GM23338 (cell line): ENCODE data around the gene MCTP1. TPM values are rescaled to one million over a fixed set of nuclear protein-coding genes. Genes with fewer than 3 reads are reported as not detected.

Experiments used
- ATAC-seq: fragments of 200-7000 bp; cut with Tn5 transposase; 3 replicates; pipeline ENCODE4 v1.9.1; 2020
- DNase-seq: peaks from one replicate; pipeline ENCODE4 v3.0.0-alpha.2; 2015; ENCODE audit warnings: low spot score
- H2AFZ ChIP-seq: fragments of 200-600 bp; sonication (generic); 2 replicates; pipeline ENCODE4 v1.8.0; 2016; ENCODE audit warnings: antibody characterized with exemption, mild to moderate bottlenecking, moderate library complexity
- H3F3A ChIP-seq: fragments of 200-600 bp; sonication (generic); replicated peaks from 2 replicates; pipeline ENCODE4 v1.8.0; 2017; ENCODE audit warnings: antibody characterized with exemption, mixed run types, low read depth
- H3K27ac ChIP-seq: fragments of 200-600 bp; sonication (generic); 2 replicates; pipeline ENCODE4 v1.6.1; 2016; ENCODE audit warnings: low read depth
- H3K27me3 ChIP-seq: fragments of 200-600 bp; sonication (generic); 2 replicates; pipeline ENCODE4 v1.8.0; 2016; ENCODE audit warnings: mild to moderate bottlenecking, mixed run types, moderate library complexity; ENCODE audit not compliant: insufficient read depth
- H3K36me3 ChIP-seq: fragments of 200-600 bp; sonication (generic); 2 replicates; pipeline ENCODE4 v1.8.0; 2016; ENCODE audit warnings: mild to moderate bottlenecking; ENCODE audit not compliant: insufficient read depth
- H3K4me1 ChIP-seq: fragments of 200-600 bp; sonication (generic); 2 replicates; pipeline ENCODE4 v1.8.0; 2016; ENCODE audit warnings: mild to moderate bottlenecking, moderate library complexity; ENCODE audit not compliant: insufficient read depth
- H3K4me2 ChIP-seq: fragments of 200-600 bp; sonication (generic); 2 replicates; pipeline ENCODE4 v1.7.1; 2017; ENCODE audit warnings: mixed run types
- H3K4me3 ChIP-seq: fragments of 200-600 bp; sonication (generic); 2 replicates; pipeline ENCODE4 v1.6.1; 2016; ENCODE audit warnings: mixed run types
- H3K79me2 ChIP-seq: fragments of 200-600 bp; sonication (generic); replicated peaks from 2 replicates; pipeline ENCODE4 v1.8.0; 2017; ENCODE audit warnings: mild to moderate bottlenecking; ENCODE audit not compliant: insufficient read depth
- H3K9me2 ChIP-seq: fragments of 200-600 bp; sonication (generic); 2 replicates; pipeline ENCODE4 v1.8.0; 2017; ENCODE audit not compliant: insufficient read depth
- H4K20me1 ChIP-seq: fragments of 200-600 bp; sonication (generic); replicated peaks from 2 replicates; pipeline ENCODE4 v1.8.0; 2017; ENCODE audit warnings: mild to moderate bottlenecking; ENCODE audit not compliant: insufficient read depth
- H3K27ac Mint-ChIP-seq: 2 replicates; pipeline ENCODE4 v1.8.0; 2020; ENCODE audit warnings: inconsistent platforms, mild to moderate bottlenecking, moderate library complexity, mixed read lengths
- H3K27me3 Mint-ChIP-seq: 3 replicates; pipeline ENCODE4 v1.8.0; 2022; ENCODE audit warnings: low read depth, mild to moderate bottlenecking, moderate library complexity, mixed read lengths, inconsistent platforms; ENCODE audit not compliant: insufficient read depth, poor library complexity
- H3K36me3 Mint-ChIP-seq: 3 replicates; pipeline ENCODE4 v1.8.0; 2021; ENCODE audit warnings: low read depth, mild to moderate bottlenecking, inconsistent platforms, moderate library complexity, mixed read lengths
- H3K4me1 Mint-ChIP-seq: 3 replicates; pipeline ENCODE4 v1.8.0; 2020; ENCODE audit warnings: mild to moderate bottlenecking, inconsistent platforms, mixed read lengths
- H3K4me3 Mint-ChIP-seq: 3 replicates; pipeline ENCODE4 v1.8.0; 2021; ENCODE audit warnings: moderate library complexity, mild to moderate bottlenecking, inconsistent platforms, mixed read lengths
- H3K9me3 Mint-ChIP-seq: 3 replicates; pipeline ENCODE4 v1.8.0; 2020; ENCODE audit warnings: moderate library complexity, mild to moderate bottlenecking, inconsistent platforms, mixed read lengths
- CREB1 ChIP-seq: fragments of 250-450 bp; sonication (Bioruptor Pico); IDR thresholded peaks from 2 replicates; pipeline ENCODE4 v1.5.0; 2020; ENCODE audit warnings: low read depth, mild to moderate bottlenecking, moderate library complexity
- EZH2 ChIP-seq: fragments of 200-600 bp; sonication (generic); IDR thresholded peaks from one replicate; pipeline ENCODE4 v1.8.0; 2017; ENCODE audit warnings: antibody characterized with exemption, mild to moderate bottlenecking, low read depth; ENCODE audit not compliant: unreplicated experiment
- EZH2phosphoT487 ChIP-seq: fragments of 200-600 bp; sonication (generic); IDR thresholded peaks from one replicate; pipeline ENCODE4 v1.8.1; 2018; ENCODE audit warnings: antibody characterized with exemption; ENCODE audit not compliant: unreplicated experiment
- JUNB ChIP-seq: IDR thresholded peaks from one replicate; pipeline ENCODE4 v1.6.1; 2016; ENCODE audit warnings: antibody characterized with exemption; ENCODE audit not compliant: unreplicated experiment
- NANOG ChIP-seq: IDR thresholded peaks from 2 replicates; pipeline ENCODE4 v1.6.1; 2016; ENCODE audit warnings: antibody characterized with exemption, borderline replicate concordance
- POLR2AphosphoS5 ChIP-seq: IDR thresholded peaks from 2 replicates; pipeline ENCODE4 v1.6.1; 2016; ENCODE audit warnings: antibody characterized with exemption, low read depth
- STAT1 ChIP-seq: IDR thresholded peaks from one replicate; pipeline ENCODE4 v1.6.1; 2016; ENCODE audit warnings: antibody characterized with exemption; ENCODE audit not compliant: unreplicated experiment
- ZNF331 ChIP-seq: fragments of 250-450 bp; sonication (Bioruptor Pico); IDR thresholded peaks from 2 replicates; pipeline ENCODE4 v1.5.0; 2020; ENCODE audit warnings: low read depth, mild to moderate bottlenecking, moderate library complexity
- polyA plus RNA-seq: library from polyadenylated mRNA; unstranded; fragments of >200 nt; fragmentation: Nextera tagmentation; extraction: Ambion mirVana; gene quantifications from 2 replicates; pipeline ENCODE4 v1.2.1, GENCODE V29; 2016
- total RNA-seq: library from RNA; depleted of rRNA; stranded (reverse); fragments of >200 nt; shearing (Covaris generic); gene quantifications from 2 replicates; pipeline ENCODE4 v1.2.3, GENCODE V29; 2014
- TF ChIP-seq, protein P1 (sequence below): fragments of 250-450 bp; sonication (Bioruptor Pico); IDR thresholded peaks from 2 replicates; pipeline ENCODE4 v1.5.0; 2020; ENCODE audit warnings: mild to moderate bottlenecking, moderate library complexity

MCTP1 gene
- total and polyA plus RNA-seq, 2 experiments from 2014 or later: 3.7 to 4.2 TPM

DNA sequence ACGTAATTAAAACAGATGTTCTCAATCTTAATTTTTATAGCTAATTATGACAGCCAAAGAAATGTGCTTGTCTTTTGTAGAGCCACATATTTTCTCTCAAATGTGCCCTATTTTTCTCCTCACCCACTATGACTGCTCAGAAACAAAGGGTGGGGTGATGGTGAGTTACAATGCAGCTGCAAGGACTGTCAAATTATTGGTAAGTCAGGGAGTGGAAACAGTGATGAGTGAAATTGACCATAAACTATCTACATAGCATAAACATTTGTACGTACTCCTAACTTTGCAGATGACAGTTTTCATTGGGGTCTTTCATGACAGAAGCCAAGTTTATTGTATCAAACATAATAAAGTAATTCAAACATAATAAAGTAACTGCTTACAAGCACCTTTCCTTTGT, 215.9 kb downstream of the MCTP1 start:
- Histone ChIP-seq H3K9me2 (no peaks in the 10 kb centered on the region), H3F3A (no peaks in the 10 kb centered on the region), H3K27me3 (no peaks in the 10 kb centered on the region), H3K4me2 (no peak overlapping the region), H3K4me1 (no peaks in the 10 kb centered on the region), H3K79me2 (no peaks in the 10 kb centered on the region), H2AFZ (no peak overlapping the region), H3K27ac (no peak overlapping the region), H3K4me3 (no peak overlapping the region), H4K20me1 (no peaks in the 10 kb centered on the region), H3K36me3 (no peaks in the 10 kb centered on the region)
- TF ChIP-seq POLR2AphosphoS5 (no peak), EZH2 (no peak), CREB1 (CRISPR knock-in tag) (no peak), EZH2phosphoT487 (no peak), ZNF331 (no peak), JUNB (no peak)
- TF ChIP-seq, protein P1, sequence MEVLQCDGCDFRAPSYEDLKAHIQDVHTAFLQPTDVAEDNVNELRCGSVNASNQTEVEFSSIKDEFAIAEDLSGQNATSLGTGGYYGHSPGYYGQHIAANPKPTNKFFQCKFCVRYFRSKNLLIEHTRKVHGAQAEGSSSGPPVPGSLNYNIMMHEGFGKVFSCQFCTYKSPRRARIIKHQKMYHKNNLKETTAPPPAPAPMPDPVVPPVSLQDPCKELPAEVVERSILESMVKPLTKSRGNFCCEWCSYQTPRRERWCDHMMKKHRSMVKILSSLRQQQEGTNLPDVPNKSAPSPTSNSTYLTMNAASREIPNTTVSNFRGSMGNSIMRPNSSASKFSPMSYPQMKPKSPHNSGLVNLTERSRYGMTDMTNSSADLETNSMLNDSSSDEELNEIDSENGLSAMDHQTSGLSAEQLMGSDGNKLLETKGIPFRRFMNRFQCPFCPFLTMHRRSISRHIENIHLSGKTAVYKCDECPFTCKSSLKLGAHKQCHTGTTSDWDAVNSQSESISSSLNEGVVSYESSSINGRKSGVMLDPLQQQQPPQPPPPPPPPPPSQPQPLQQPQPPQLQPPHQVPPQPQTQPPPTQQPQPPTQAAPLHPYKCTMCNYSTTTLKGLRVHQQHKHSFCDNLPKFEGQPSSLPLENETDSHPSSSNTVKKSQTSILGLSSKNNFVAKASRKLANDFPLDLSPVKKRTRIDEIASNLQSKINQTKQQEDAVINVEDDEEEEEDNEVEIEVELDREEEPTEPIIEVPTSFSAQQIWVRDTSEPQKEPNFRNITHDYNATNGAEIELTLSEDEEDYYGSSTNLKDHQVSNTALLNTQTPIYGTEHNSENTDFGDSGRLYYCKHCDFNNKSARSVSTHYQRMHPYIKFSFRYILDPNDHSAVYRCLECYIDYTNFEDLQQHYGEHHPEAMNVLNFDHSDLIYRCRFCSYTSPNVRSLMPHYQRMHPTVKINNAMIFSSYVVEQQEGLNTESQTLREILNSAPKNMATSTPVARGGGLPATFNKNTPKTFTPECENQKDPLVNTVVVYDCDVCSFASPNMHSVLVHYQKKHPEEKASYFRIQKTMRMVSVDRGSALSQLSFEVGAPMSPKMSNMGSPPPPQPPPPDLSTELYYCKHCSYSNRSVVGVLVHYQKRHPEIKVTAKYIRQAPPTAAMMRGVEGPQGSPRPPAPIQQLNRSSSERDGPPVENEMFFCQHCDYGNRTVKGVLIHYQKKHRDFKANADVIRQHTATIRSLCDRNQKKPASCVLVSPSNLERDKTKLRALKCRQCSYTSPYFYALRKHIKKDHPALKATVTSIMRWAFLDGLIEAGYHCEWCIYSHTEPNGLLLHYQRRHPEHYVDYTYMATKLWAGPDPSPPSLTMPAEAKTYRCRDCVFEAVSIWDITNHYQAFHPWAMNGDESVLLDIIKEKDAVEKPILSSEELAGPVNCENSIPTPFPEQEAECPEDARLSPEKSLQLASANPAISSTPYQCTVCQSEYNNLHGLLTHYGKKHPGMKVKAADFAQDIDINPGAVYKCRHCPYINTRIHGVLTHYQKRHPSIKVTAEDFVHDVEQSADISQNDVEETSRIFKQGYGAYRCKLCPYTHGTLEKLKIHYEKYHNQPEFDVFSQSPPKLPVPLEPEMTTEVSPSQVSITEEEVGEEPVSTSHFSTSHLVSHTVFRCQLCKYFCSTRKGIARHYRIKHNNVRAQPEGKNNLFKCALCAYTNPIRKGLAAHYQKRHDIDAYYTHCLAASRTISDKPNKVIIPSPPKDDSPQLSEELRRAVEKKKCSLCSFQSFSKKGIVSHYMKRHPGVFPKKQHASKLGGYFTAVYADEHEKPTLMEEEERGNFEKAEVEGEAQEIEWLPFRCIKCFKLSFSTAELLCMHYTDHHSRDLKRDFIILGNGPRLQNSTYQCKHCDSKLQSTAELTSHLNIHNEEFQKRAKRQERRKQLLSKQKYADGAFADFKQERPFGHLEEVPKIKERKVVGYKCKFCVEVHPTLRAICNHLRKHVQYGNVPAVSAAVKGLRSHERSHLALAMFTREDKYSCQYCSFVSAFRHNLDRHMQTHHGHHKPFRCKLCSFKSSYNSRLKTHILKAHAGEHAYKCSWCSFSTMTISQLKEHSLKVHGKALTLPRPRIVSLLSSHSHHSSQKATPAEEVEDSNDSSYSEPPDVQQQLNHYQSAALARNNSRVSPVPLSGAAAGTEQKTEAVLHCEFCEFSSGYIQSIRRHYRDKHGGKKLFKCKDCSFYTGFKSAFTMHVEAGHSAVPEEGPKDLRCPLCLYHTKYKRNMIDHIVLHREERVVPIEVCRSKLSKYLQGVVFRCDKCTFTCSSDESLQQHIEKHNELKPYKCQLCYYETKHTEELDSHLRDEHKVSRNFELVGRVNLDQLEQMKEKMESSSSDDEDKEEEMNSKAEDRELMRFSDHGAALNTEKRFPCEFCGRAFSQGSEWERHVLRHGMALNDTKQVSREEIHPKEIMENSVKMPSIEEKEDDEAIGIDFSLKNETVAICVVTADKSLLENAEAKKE: no peak
- Mint-ChIP-seq H3K36me3 (no peaks in the 10 kb centered on the region), H3K9me3 (no peaks in the 10 kb centered on the region), H3K27me3 (peaks cover 5% of the 10 kb centered on the region), H3K27ac (no peak overlapping the region), H3K4me1 (peaks cover 7% of the 10 kb centered on the region), H3K4me3 (no peak overlapping the region)
- DNase-seq (no peak), ATAC-seq (no peak)

- Histone ChIP-seq H3K4me2 (no peak overlapping the region), H3K79me2 (no peaks in the 10 kb centered on the region), H3K4me1 (no peaks in the 10 kb centered on the region), H3K4me3 (no peak overlapping the region), H2AFZ (peak overlapping the region; percentile 4; the same call in 1 of the 2 replicates), H4K20me1 (no peaks in the 10 kb centered on the region), H3K27ac (no peak overlapping the region), H3K9me2 (no peaks in the 10 kb centered on the region), H3K36me3 (no peaks in the 10 kb centered on the region), H3K27me3 (no peaks in the 10 kb centered on the region), H3F3A (no peaks in the 10 kb centered on the region)
- H3K27ac Mint-ChIP-seq: no peak overlapping the region
- no peak for DNase-seq
- H3K9me3 Mint-ChIP-seq: no peaks in the 10 kb centered on the region
- H3K4me3 Mint-ChIP-seq: no peak overlapping the region
- no peak for ATAC-seq
- peaks cover 5% of the 10 kb centered on the region for H3K27me3 Mint-ChIP-seq
- H3K4me1 Mint-ChIP-seq: peaks cover 7% of the 10 kb centered on the region
- H3K36me3 Mint-ChIP-seq: no peaks in the 10 kb centered on the region
- TF ChIP-seq ZNF331: no peak
- no peak for TF ChIP-seq CREB1 (CRISPR knock-in tag)
- no peak for TF ChIP-seq STAT1
- TF ChIP-seq NANOG: no peak
Observed at GRCh38 chr5:95068289-95068910, 216.5 kb downstream of the MCTP1 start.
